Natural killer cell (primary cell): ENCODE measurements around the gene XPA. TPM values are rescaled to one million over a fixed set of nuclear protein-coding genes. Genes with fewer than 3 reads are reported as not detected.

Experiments
- ATAC-seq, 3 donors: fragments of 150-1000 bp in 2 of 3; fragments of 200-7000 bp in 1 of 3; cut with Tn5 transposase; 1 replicate in 1 of 3; 2 replicates in 2 of 3; pipeline ENCODE4 v1.10.0; 2021; ENCODE audit warnings: mild to moderate bottlenecking in 2 of 3, moderate library complexity in 2 of 3
- DNase-seq, 2 donors: peaks; one replicate each; pipeline versions ENCODE4 v3.0.0 to v3.0.0-alpha.2; 2013 to 2021; ENCODE audit warnings: mixed read lengths in 1 of 2
- H3K27ac ChIP-seq: one replicate; pipeline ENCODE4 v1.5.1; 2013; ENCODE audit warnings: mild to moderate bottlenecking, low read length
- H3K27me3 ChIP-seq: one replicate; pipeline ENCODE4 v1.6.1; 2013; ENCODE audit warnings: low read length; ENCODE audit not compliant: control insufficient read depth, insufficient read depth
- H3K36me3 ChIP-seq: one replicate; pipeline ENCODE4 v1.6.1; 2013; ENCODE audit warnings: low read length; ENCODE audit not compliant: control insufficient read depth, insufficient read depth
- H3K4me1 ChIP-seq: one replicate; pipeline ENCODE4 v1.6.1; 2013; ENCODE audit warnings: low read length; ENCODE audit not compliant: control insufficient read depth, insufficient read depth
- H3K4me3 ChIP-seq: one replicate; pipeline ENCODE4 v1.5.1; 2013; ENCODE audit warnings: low read length
- H3K9me3 ChIP-seq: one replicate; pipeline ENCODE4 v1.6.1; 2013; ENCODE audit warnings: low read length; ENCODE audit not compliant: control insufficient read depth, insufficient read depth
- H3K27ac Mint-ChIP-seq, 2 donors: one replicate each; pipeline ENCODE4 v1.8.0; 2022; ENCODE audit warnings: mild to moderate bottlenecking in 2 of 2, mixed read lengths in 2 of 2, moderate library complexity in 1 of 2
- H3K27me3 Mint-ChIP-seq, 2 donors: one replicate each; pipeline ENCODE4 v1.8.0; 2022; ENCODE audit warnings: low read depth in 2 of 2, mixed read lengths in 2 of 2
- H3K36me3 Mint-ChIP-seq: one replicate; pipeline ENCODE4 v1.8.0; 2022; ENCODE audit warnings: mixed read lengths
- H3K4me1 Mint-ChIP-seq, 2 donors: one replicate each; pipeline ENCODE4 v1.8.0; 2022; ENCODE audit warnings: mixed read lengths in 2 of 2
- H3K4me3 Mint-ChIP-seq: one replicate; pipeline ENCODE4 v1.8.0; 2022; ENCODE audit warnings: mild to moderate bottlenecking, moderate library complexity, mixed read lengths
- H3K9me3 Mint-ChIP-seq, 2 donors: one replicate each; pipeline ENCODE4 v1.8.0; 2022; ENCODE audit warnings: mixed read lengths in 2 of 2
- CTCF ChIP-seq: fragments of 200-600 bp; IDR thresholded peaks from one replicate; pipeline ENCODE4 v1.8.0; 2022; ENCODE audit warnings: antibody characterized with exemption
- WGBS: methylation state at CpG from one replicate; pipeline ENCODE4 v1.1.7; 2013; ENCODE audit warnings: missing lambda C conversion rate; ENCODE audit not compliant: insufficient coverage; 5-methylcytosine and 5-hydroxymethylcytosine counted together
- intact Hi-C: fragments of 100-400 bp; cut with micrococcal nuclease; formaldehyde crosslinking; loops from one replicate; pipeline ENCODE4 v1.14.2; 2022
- total RNA-seq, 4 donors: library from RNA; stranded (reverse); fragments of 120-200 nt in 1 of 4; gene quantifications; one replicate each; pipeline versions ENCODE4 v1.2.3 to v1.2.4, GENCODE V29; 2013 to 2022

Gene XPA
- total RNA-seq, 3 donors from 2014 or later (not counting 1 experiment from before 2014, with no cell fraction given) = 21.7 to 28.4 (median 25.6) TPM

DNA sequence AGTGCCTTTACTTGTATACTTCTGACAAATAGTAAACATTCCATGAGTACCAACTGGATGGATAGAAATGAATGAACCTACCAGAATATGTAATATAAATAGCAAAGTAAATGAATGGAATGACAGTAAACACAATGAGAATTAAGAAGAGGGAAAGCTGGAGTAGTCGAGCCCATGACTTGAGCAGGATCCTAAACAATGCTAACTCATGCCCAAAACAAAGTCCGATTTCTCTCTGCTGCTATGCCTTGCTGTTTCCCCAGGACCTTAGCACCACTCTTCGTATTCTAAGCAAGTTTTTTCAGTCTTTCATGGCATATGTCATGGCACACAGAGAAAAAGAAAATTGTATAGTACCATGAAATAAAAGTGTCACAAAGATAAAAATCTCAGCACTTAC is 1.8 kb downstream of the XPA start:
- 100% methylated on average over 3 of the region's 3 CpGs for WGBS
- ATAC-seq = no peak
- Mint-ChIP-seq H3K36me3 (no peaks in the 10 kb centered on the region), H3K4me1 (peaks cover 46 to 55% of the 10 kb centered on the region in 2 donors), H3K27me3 (peaks cover 0 to 8% of the 10 kb centered on the region in 2 donors), H3K27ac (peak overlapping the region; percentile 93 to 95), H3K9me3 (no peaks in the 10 kb centered on the region), H3K4me3 (peak overlapping the region; percentile 89)
- H3K27ac ChIP-seq = no peak overlapping the region
- no peaks in the 10 kb centered on the region for H3K9me3 ChIP-seq
- TF ChIP-seq CTCF = no peak
- peaks cover 18% of the 10 kb centered on the region for H3K36me3 ChIP-seq
- no peak overlapping the region for H3K4me3 ChIP-seq
- H3K27me3 ChIP-seq = no peaks in the 10 kb centered on the region
- peaks cover 16% of the 10 kb centered on the region for H3K4me1 ChIP-seq
- DNase-seq = no peak
- intact Hi-C loops = no loop called here

- H3K4me1 Mint-ChIP-seq = peaks cover 51 to 55% of the 10 kb centered on the region in 2 donors
- no peak for DNase-seq
- peaks cover 0 to 7% of the 10 kb centered on the region in 2 donors for H3K27me3 Mint-ChIP-seq
- Histone ChIP-seq H3K4me3 (no peak overlapping the region), H3K27me3 (no peaks in the 10 kb centered on the region), H3K9me3 (no peaks in the 10 kb centered on the region), H3K4me1 (peaks cover 16% of the 10 kb centered on the region), H3K36me3 (peaks cover 21% of the 10 kb centered on the region), H3K27ac (no peak overlapping the region)
- no peaks in the 10 kb centered on the region for H3K36me3 Mint-ChIP-seq
- intact Hi-C loops = no loop called here
- 97% methylated on average over 5 of the region's 7 CpGs for WGBS
- peak overlapping the region; percentile 33 for H3K4me3 Mint-ChIP-seq
- ATAC-seq = no peak
- H3K9me3 Mint-ChIP-seq = no peaks in the 10 kb centered on the region
- TF ChIP-seq CTCF = no peak
- H3K27ac Mint-ChIP-seq = peak overlapping the region; percentile 22 to 53
Measured at GRCh38 chr9:97694769-97695168, 2.4 kb downstream of the XPA start.

DNA sequence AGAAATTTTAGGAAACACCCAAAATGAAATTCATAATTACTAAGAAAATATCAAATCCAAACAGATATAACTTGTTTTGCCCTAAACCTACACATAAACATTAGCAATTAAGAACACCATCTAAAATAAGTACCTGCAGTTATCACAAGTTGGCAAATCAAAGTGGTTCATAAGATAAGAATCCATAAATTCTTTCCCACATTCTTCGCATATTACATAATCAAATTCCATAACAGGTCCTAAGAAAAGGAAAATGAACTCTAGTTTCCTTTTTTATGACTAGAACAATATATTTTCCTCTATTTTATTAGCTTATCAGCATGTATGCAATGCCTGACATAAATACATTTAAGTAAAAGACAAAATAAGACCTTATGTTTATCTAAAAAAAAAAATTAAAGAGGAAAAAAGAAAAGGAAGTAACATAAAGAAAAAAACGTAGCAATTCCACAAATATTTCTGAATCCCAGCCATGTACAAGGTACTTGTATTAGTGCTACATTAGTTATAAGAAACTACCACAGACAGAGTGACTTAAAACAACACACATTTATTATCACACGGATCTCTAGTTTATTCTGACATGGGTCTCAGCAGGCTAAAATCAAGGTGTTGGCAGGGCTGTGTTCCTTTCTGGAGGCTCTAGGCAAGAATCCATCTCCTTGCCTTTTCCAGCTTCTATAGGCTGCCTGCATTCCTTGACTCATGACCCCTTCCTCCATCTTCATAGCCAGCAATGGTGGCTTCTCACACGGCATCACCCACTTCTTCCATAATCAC is 7.5 kb downstream of the XPA start:
- Mint-ChIP-seq H3K4me1 (peaks cover 22 to 36% of the 10 kb centered on the region in 2 donors), H3K36me3 (peaks cover 8% of the 10 kb centered on the region), H3K27ac (no peak overlapping the region), H3K9me3 (no peaks in the 10 kb centered on the region), H3K4me3 (no peak overlapping the region), H3K27me3 (no peaks in the 10 kb centered on the region)
- ATAC-seq = no peak
- Histone ChIP-seq H3K36me3 (peaks cover 55% of the 10 kb centered on the region), H3K27me3 (no peaks in the 10 kb centered on the region), H3K4me1 (no peaks in the 10 kb centered on the region), H3K4me3 (no peak overlapping the region), H3K27ac (no peak overlapping the region), H3K9me3 (no peaks in the 10 kb centered on the region)
- DNase-seq = no peak
- intact Hi-C loops = no loop called here
- 73% methylated on average over 3 of the region's 4 CpGs for WGBS
- no peak for TF ChIP-seq CTCF

DNA sequence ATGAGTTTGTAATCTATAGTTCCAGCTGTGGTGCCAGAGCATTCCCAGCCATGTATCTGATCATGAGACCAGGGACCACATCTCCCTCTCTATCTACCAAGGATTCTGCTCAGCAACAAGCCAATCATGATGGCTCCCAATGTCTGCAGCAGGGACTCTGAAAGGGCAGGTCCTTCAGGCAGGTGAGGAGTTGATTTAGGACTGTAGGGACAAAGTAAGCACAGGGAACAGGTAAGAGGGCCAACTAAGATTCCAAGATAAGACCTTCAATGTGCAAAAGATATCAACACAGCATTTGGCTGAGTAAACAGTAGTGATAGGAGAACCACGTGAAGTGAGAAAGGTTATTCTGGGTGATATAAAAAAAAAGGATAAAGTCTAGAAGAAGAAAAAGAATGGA is 8.5 kb downstream of the XPA start:
- WGBS = no CpG with 5 or more reads among the region's 1 CpG
- Histone ChIP-seq H3K36me3 (peaks cover 64% of the 10 kb centered on the region), H3K27ac (no peak overlapping the region), H3K27me3 (no peaks in the 10 kb centered on the region), H3K4me1 (no peaks in the 10 kb centered on the region), H3K9me3 (no peaks in the 10 kb centered on the region), H3K4me3 (no peak overlapping the region)
- Mint-ChIP-seq H3K9me3 (no peaks in the 10 kb centered on the region), H3K27ac (peak overlapping the region in 1 of 2 donors; percentile 1), H3K4me1 (peaks cover 13 to 26% of the 10 kb centered on the region in 2 donors), H3K4me3 (no peak overlapping the region), H3K36me3 (peaks cover 15% of the 10 kb centered on the region), H3K27me3 (no peaks in the 10 kb centered on the region)
- DNase-seq = no peak
- intact Hi-C loops = no loop called here
- ATAC-seq = no peak
- no peak for TF ChIP-seq CTCF
